Raji (cell line): ENCODE results near the gene TXLNA.

Experiments used
- POLR2A ChIP-seq: IDR thresholded peaks from 2 replicates; pipeline ENCODE4 v1.6.1; 2011; ENCODE audit warnings: low read depth, low read length, control low read depth; ENCODE audit not compliant: insufficient read depth

TXLNA gene

DNA sequence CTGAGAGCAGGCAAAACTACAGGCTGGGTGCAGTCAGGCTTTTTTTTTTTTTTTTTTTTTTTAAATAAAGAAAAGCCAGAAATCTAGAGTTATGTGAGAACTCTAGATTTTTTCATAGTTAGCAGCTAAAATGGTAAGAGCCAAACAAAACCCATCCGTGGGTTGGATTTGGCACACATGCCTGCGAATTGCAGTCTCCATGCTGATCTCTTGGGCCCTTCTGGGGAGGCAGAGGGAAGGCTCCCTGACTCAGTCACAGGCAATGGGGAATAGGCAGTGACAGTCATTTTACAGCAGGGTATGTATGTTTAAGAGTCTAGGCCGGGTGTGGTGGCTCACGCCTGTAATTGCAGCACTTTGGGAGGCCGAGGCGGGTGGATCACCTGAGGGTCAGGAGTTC is 2.6 kb downstream of the TXLNA start:
- TF ChIP-seq POLR2A, result no peak

DNA sequence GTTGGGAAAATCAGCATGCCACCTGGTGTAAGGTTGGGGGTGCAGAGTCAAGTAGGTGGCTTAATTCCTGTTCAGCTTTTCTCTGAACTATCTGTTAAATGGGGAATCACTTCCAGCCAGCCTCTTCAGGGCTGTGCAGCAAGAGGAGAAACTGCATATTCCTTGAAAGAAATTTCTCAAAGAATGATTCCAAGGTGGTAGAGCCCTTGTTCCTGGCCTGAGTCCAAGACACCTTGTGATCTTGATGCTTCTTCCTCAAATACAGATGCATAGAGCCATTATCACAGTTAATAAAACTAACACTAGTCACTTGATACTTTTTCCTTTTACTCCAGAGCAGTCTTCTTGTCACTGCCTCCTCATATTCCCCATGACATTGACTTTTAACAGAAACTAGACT is 5.2 kb downstream of the TXLNA start:
- no peak for TF ChIP-seq POLR2A

DNA sequence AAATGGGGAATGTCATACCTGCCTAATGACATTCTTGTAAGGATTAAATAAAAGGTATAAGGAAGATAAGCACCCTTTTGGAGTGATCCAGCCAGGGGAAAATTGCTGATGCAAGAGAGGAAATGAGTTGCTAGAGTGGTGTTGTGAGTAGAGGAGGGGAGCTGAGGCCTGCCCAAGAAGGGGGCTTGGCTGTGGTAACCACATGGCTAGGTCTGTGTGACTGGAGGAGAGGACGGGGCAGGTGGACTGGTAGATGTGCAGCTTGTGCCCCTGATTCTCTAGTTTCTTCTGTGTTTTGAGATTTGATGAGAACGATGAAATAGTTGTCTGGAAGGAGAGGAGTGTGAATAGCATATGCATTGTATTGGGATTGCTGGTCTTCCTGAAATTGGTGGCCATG is 6.6 kb downstream of the TXLNA start:
- TF ChIP-seq POLR2A, result no peak

GRCh38 chr1:32186491-32186890 is 7.0 kb downstream of the TXLNA start:
- TF ChIP-seq POLR2A, result no peak

DNA sequence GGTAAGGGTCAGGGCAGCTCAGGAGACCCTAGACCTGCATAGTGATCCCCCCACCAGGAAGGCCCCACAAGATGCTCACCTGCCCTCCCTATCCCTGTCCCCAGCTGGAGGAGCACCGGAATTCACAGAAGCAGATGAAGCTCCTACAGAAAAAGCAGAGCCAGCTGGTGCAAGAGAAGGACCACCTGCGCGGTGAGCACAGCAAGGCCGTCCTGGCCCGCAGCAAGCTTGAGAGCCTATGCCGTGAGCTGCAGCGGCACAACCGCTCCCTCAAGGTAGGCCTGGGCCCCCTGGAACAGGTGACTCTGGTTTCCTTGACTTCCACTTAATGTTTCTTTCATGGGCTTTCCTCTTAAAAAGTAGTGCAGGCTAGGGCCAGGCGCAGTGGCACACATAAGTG is 8.4 kb downstream of the TXLNA start:
- TF ChIP-seq POLR2A, result no peak

DNA sequence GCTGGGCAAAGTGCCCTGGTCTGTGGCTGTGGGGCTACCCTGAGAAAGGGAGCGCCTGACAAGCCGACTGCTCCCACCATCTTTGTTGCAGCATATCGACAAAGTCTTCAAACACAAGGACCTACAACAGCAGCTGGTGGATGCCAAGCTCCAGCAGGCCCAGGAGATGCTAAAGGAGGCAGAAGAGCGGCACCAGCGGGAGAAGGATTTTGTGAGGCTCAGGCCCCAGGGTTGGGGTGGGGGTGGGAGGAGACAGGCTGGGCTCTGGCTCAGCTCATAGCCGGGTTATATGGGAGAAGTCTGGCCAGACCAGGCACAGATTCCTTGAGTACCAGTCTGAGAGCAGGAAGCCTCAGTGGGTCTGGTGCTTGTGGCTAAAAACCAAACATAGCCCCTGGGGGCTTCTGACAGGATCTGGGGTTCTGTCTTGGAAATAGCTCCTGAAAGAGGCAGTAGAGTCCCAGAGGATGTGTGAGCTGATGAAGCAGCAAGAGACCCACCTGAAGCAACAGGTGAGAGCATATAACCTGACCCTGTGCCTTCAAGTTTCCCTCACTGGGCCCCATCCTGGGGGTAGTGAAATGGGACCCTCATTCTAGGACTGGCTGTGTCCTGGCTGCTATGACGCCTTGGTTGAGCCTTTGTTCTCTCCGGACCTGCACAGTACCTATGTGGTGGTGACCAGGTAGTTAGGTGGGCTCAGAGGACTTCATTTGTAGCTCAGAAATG is 12.9 kb downstream of the TXLNA start:
- no peak for TF ChIP-seq POLR2A

DNA sequence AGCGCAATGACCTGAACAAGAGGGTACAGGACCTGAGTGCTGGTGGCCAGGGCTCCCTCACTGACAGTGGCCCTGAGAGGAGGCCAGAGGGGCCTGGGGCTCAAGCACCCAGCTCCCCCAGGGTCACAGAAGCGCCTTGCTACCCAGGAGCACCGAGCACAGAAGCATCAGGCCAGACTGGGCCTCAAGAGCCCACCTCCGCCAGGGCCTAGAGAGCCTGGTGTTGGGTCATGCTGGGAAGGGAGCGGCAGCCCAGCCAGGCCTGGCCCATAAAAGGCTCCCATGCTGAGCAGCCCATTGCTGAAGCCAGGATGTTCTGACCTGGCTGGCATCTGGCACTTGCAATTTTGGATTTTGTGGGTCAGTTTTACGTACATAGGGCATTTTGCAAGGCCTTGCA is 15.5 kb downstream of the TXLNA start:
- TF ChIP-seq POLR2A, result no peak

GRCh38 chr1:32195531-32195930 is 16.1 kb downstream of the TXLNA start:
- no peak for TF ChIP-seq POLR2A

DNA sequence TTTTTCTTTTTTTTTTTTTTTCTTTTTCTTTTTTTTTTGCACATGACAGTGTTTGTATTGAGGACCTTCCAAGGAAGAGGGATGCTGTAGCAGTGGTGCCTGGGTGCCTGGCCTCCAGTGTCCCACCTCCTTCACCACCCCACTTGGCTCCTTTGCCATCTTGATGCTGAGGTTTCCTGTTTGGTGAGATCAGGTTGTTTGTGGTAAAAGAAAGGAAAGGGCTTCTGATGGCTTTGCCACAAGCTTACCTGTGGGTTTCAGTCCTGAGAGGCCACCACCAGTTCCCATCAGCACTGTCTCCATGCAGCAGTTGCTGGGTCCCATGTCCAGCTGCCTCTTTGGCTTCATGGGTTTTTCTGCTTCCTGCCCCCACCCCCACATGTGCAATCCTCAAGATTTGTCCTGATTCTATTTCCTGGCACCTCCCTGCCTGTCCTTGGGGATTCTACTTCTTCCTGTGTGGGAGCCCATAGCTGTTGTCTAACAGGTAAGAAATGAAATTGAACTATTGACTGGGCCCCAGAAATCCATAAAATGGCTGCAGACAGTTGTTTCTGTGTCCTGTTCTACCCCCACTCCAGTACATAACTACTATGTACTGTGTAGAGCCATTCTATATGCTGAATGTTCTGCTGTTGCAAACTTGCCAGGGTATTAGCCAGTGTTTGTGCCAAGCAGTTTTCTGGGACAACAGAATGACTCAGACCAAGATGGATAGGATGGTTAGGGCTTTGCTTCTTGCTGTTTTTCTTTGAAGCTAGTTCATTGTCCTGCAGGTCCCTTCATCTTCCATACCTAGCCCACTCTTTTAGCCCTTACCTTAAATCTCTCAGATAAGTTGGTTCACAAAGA is 16.7 kb downstream of the TXLNA start:
- TF ChIP-seq POLR2A, result no peak

DNA sequence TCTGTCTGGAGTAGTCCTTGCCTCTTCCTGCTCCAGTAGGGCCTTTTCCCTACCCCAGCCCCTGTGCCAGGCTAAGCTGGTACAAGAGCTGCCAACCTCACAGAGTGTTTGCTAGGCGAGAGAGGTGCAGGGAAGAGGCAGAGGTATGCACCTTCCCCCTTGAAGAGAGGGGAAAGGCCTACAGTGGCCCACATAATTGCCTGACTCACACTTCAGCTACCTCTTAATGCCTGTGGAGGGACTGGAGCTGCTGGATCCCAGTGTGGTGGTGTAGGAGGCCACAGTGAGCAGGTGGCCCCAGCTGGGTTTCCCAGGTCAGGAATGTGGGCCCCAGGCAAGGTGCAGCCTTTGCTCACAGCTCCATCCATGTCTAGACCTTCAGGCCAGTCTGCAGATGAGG is 17.6 kb downstream of the TXLNA start:
- no peak for TF ChIP-seq POLR2A

DNA sequence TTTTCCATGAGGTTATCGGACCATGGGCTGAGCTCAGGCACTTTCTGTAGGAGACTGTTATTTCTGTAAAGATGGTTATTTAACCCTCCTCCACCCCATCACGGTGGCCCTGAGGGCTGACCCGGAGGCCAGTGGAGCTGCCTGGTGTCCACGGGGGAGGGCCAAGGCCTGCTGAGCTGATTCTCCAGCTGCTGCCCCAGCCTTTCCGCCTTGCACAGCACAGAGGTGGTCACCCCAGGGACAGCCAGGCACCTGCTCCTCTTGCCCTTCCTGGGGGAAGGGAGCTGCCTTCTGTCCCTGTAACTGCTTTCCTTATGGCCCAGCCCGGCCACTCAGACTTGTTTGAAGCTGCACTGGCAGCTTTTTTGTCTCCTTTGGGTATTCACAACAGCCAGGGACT is 18.4 kb downstream of the TXLNA start:
- TF ChIP-seq POLR2A, result no peak

- TF ChIP-seq POLR2A, result no peak
Measured at GRCh38 chr1:32198237-32199042, 19.0 kb downstream of the TXLNA start.

GRCh38 chr1:32199043-32199716 is 19.7 kb downstream of the TXLNA start:
- TF ChIP-seq POLR2A, result no peak

GRCh38 chr1:32199717-32200072 is 20.2 kb downstream of the TXLNA start:
- TF ChIP-seq POLR2A, result no peak
